ENCODE measurements around the gene ESRRA.

ESRRA gene

GRCh38 chr11:64349025-64349387, 43.7 kb downstream of the ESRRA start:
- Histone ChIP-seq H3K4me1 (ENCODE audit: control insufficient read depth in 5 of 5, insufficient read depth in 5 of 5, low read length in 5 of 5) (peaks cover 0 to 9% (median 3%) of the 10 kb centered on the region in 5 donors), H3K4me3 (ENCODE audit: low read depth in 1 of 5, low read length in 5 of 5) (no peak overlapping the region), H3K27ac (ENCODE audit: low read depth, low read length) (no peak overlapping the region), H3K9me3 (ENCODE audit: control insufficient read depth in 5 of 5, low read length in 5 of 5) (no peaks in the 10 kb centered on the region), H3K27me3 (ENCODE audit: control insufficient read depth in 5 of 5, insufficient read depth in 4 of 5, low read length in 5 of 5) (no peaks in the 10 kb centered on the region), H3K36me3 (ENCODE audit: control insufficient read depth in 5 of 5, insufficient read depth in 5 of 5, low read length in 5 of 5) (peaks cover 0 to 4% (median 0%) of the 10 kb centered on the region in 5 donors), H3K9ac (ENCODE audit: low read length in 5 of 5) (no peak overlapping the region)

- H3K36me3 ChIP-seq (ENCODE audit: control insufficient read depth in 5 of 5, insufficient read depth in 5 of 5, low read length in 5 of 5): peaks cover 0 to 4% (median 0%) of the 10 kb centered on the region in 5 donors
- H3K9ac ChIP-seq (ENCODE audit: low read length in 5 of 5): no peak overlapping the region
- no peak overlapping the region for H3K4me3 ChIP-seq (ENCODE audit: low read depth in 1 of 5, low read length in 5 of 5)
- no peaks in the 10 kb centered on the region for H3K9me3 ChIP-seq (ENCODE audit: control insufficient read depth in 5 of 5, low read length in 5 of 5)
- H3K27ac ChIP-seq (ENCODE audit: low read depth, low read length): no peak overlapping the region
- H3K4me1 ChIP-seq (ENCODE audit: control insufficient read depth in 5 of 5, insufficient read depth in 5 of 5, low read length in 5 of 5): peaks cover 0 to 9% (median 3%) of the 10 kb centered on the region in 5 donors
- no peaks in the 10 kb centered on the region for H3K27me3 ChIP-seq (ENCODE audit: control insufficient read depth in 5 of 5, insufficient read depth in 4 of 5, low read length in 5 of 5)
Observed at GRCh38 chr11:64349404-64349803, 44.1 kb downstream of the ESRRA start.

- Histone ChIP-seq H3K27me3 (ENCODE audit: control insufficient read depth in 5 of 5, insufficient read depth in 4 of 5, low read length in 5 of 5) (no peaks in the 10 kb centered on the region), H3K27ac (ENCODE audit: low read depth, low read length) (no peak overlapping the region), H3K4me1 (ENCODE audit: control insufficient read depth in 5 of 5, insufficient read depth in 5 of 5, low read length in 5 of 5) (peaks cover 0 to 21% (median 16%) of the 10 kb centered on the region in 5 donors), H3K9ac (ENCODE audit: low read length in 5 of 5) (no peak overlapping the region), H3K4me3 (ENCODE audit: low read depth in 1 of 5, low read length in 5 of 5) (no peak overlapping the region), H3K36me3 (ENCODE audit: control insufficient read depth in 5 of 5, insufficient read depth in 5 of 5, low read length in 5 of 5) (no peaks in the 10 kb centered on the region), H3K9me3 (ENCODE audit: control insufficient read depth in 5 of 5, low read length in 5 of 5) (no peaks in the 10 kb centered on the region)
Observed at GRCh38 chr11:64351136-64351631, 45.9 kb downstream of the ESRRA start.

GRCh38 chr11:64352099-64352994, 47.0 kb downstream of the ESRRA start:
- H3K27ac ChIP-seq (ENCODE audit: low read depth, low read length): no peak overlapping the region
- peaks cover 2 to 21% (median 19%) of the 10 kb centered on the region in 5 donors for H3K4me1 ChIP-seq (ENCODE audit: control insufficient read depth in 5 of 5, insufficient read depth in 5 of 5, low read length in 5 of 5)
- H3K36me3 ChIP-seq (ENCODE audit: control insufficient read depth in 5 of 5, insufficient read depth in 5 of 5, low read length in 5 of 5): no peaks in the 10 kb centered on the region
- H3K4me3 ChIP-seq (ENCODE audit: low read depth in 1 of 5, low read length in 5 of 5): no peak overlapping the region
- H3K9ac ChIP-seq (ENCODE audit: low read length in 5 of 5): no peak overlapping the region
- no peaks in the 10 kb centered on the region for H3K27me3 ChIP-seq (ENCODE audit: control insufficient read depth in 5 of 5, insufficient read depth in 4 of 5, low read length in 5 of 5)
- no peaks in the 10 kb centered on the region for H3K9me3 ChIP-seq (ENCODE audit: control insufficient read depth in 5 of 5, low read length in 5 of 5)

GRCh38 chr11:64352995-64353714, 47.8 kb downstream of the ESRRA start:
- no peaks in the 10 kb centered on the region for H3K27me3 ChIP-seq (ENCODE audit: control insufficient read depth in 5 of 5, insufficient read depth in 4 of 5, low read length in 5 of 5)
- no peaks in the 10 kb centered on the region for H3K36me3 ChIP-seq (ENCODE audit: control insufficient read depth in 5 of 5, insufficient read depth in 5 of 5, low read length in 5 of 5)
- no peak overlapping the region for H3K27ac ChIP-seq (ENCODE audit: low read depth, low read length)
- no peak overlapping the region for H3K4me3 ChIP-seq (ENCODE audit: low read depth in 1 of 5, low read length in 5 of 5)
- H3K4me1 ChIP-seq (ENCODE audit: control insufficient read depth in 5 of 5, insufficient read depth in 5 of 5, low read length in 5 of 5): peaks cover 2 to 26% (median 22%) of the 10 kb centered on the region in 5 donors
- H3K9me3 ChIP-seq (ENCODE audit: control insufficient read depth in 5 of 5, low read length in 5 of 5): no peaks in the 10 kb centered on the region
- H3K9ac ChIP-seq (ENCODE audit: low read length in 5 of 5): no peak overlapping the region

- Histone ChIP-seq H3K36me3 (ENCODE audit: control insufficient read depth in 5 of 5, insufficient read depth in 5 of 5, low read length in 5 of 5) (no peaks in the 10 kb centered on the region), H3K27ac (ENCODE audit: low read depth, low read length) (no peak overlapping the region), H3K4me1 (ENCODE audit: control insufficient read depth in 5 of 5, insufficient read depth in 5 of 5, low read length in 5 of 5) (peaks cover 2 to 30% (median 24%) of the 10 kb centered on the region in 5 donors), H3K27me3 (ENCODE audit: control insufficient read depth in 5 of 5, insufficient read depth in 4 of 5, low read length in 5 of 5) (no peaks in the 10 kb centered on the region), H3K4me3 (ENCODE audit: low read depth in 1 of 5, low read length in 5 of 5) (no peak overlapping the region), H3K9ac (ENCODE audit: low read length in 5 of 5) (no peak overlapping the region), H3K9me3 (ENCODE audit: control insufficient read depth in 5 of 5, low read length in 5 of 5) (no peaks in the 10 kb centered on the region)
Observed at GRCh38 chr11:64353715-64354506, 48.6 kb downstream of the ESRRA start.

- peaks cover 0 to 3% (median 0%) of the 10 kb centered on the region in 5 donors for H3K36me3 ChIP-seq (ENCODE audit: control insufficient read depth in 5 of 5, insufficient read depth in 5 of 5, low read length in 5 of 5)
- H3K4me1 ChIP-seq (ENCODE audit: control insufficient read depth in 5 of 5, insufficient read depth in 5 of 5, low read length in 5 of 5): peaks cover 2 to 42% (median 37%) of the 10 kb centered on the region in 5 donors
- H3K9ac ChIP-seq (ENCODE audit: low read length in 5 of 5): peak overlapping the region in 2 of 5 donors; percentile 8 to 54
- no peaks in the 10 kb centered on the region for H3K27me3 ChIP-seq (ENCODE audit: control insufficient read depth in 5 of 5, insufficient read depth in 4 of 5, low read length in 5 of 5)
- no peak overlapping the region for H3K27ac ChIP-seq (ENCODE audit: low read depth, low read length)
- peak overlapping the region; percentile 55 to 68 (median 59) for H3K4me3 ChIP-seq (ENCODE audit: low read depth in 1 of 5, low read length in 5 of 5)
- no peaks in the 10 kb centered on the region for H3K9me3 ChIP-seq (ENCODE audit: control insufficient read depth in 5 of 5, low read length in 5 of 5)
Observed at GRCh38 chr11:64355078-64355940, 50.0 kb downstream of the ESRRA start.

- no peak overlapping the region for H3K4me3 ChIP-seq (ENCODE audit: low read depth in 1 of 5, low read length in 5 of 5)
- no peaks in the 10 kb centered on the region for H3K27me3 ChIP-seq (ENCODE audit: control insufficient read depth in 5 of 5, insufficient read depth in 4 of 5, low read length in 5 of 5)
- peaks cover 2 to 46% (median 40%) of the 10 kb centered on the region in 5 donors for H3K4me1 ChIP-seq (ENCODE audit: control insufficient read depth in 5 of 5, insufficient read depth in 5 of 5, low read length in 5 of 5)
- H3K9me3 ChIP-seq (ENCODE audit: control insufficient read depth in 5 of 5, low read length in 5 of 5): no peaks in the 10 kb centered on the region
- peaks cover 0 to 17% (median 11%) of the 10 kb centered on the region in 5 donors for H3K36me3 ChIP-seq (ENCODE audit: control insufficient read depth in 5 of 5, insufficient read depth in 5 of 5, low read length in 5 of 5)
- no peak overlapping the region for H3K9ac ChIP-seq (ENCODE audit: low read length in 5 of 5)
- no peak overlapping the region for H3K27ac ChIP-seq (ENCODE audit: low read depth, low read length)
Observed at GRCh38 chr11:64356498-64357411, 51.4 kb downstream of the ESRRA start.

All from subcutaneous abdominal adipose tissue (tissue), 5 donors.